OCI-LY7 (cell line): Measurements from ENCODE around the gene NEDD8. TPM values are rescaled to one million over a fixed set of nuclear protein-coding genes. Genes with fewer than 3 reads are reported as not detected.
A peak's percentile ranks its signal among the peaks of the same experiment; 100 is the strongest.

Experiments
- BruUV-seq: library from RNA; stranded (reverse); fragments of 400-500 nt; replicated peaks from 2 replicates; lab custom pipeline; 2021; lab: Mats Ljungman, UMichigan
- CTCF ChIA-PET: fragments of 300-600 bp; sonication (Branson Sonifier 250); formaldehyde crosslinking; loops from one replicate; lab custom pipeline; 2022; ENCODE audit warnings: antibody characterized with exemption; ENCODE audit not compliant: unreplicated experiment; lab: Charles Lee
- POLR2A ChIA-PET: fragments of 300-600 bp; sonication (Branson Sonifier 250); formaldehyde crosslinking; loops from one replicate; lab custom pipeline; 2022; ENCODE audit warnings: antibody characterized with exemption; lab: Charles Lee
- DNase-seq: peaks from one replicate; pipeline ENCODE4 v3.0.0-alpha.2; 2015; ENCODE audit warnings: low spot score
- H2AFZ ChIP-seq: fragments of 200-600 bp; sonication (generic), shearing (Covaris generic); 2 replicates; pipeline ENCODE4 v1.6.1; 2014; ENCODE audit warnings: mild to moderate bottlenecking, antibody characterized with exemption, low read length, moderate library complexity
- H3K27ac ChIP-seq: fragments of 200-600 bp; sonication (generic); 2 replicates; pipeline ENCODE4 v1.5.1; 2014; ENCODE audit warnings: mixed run types, low read depth, mild to moderate bottlenecking, moderate library complexity, low read length, inconsistent platforms; ENCODE audit not compliant: poor library complexity, severe bottlenecking
- H3K36me3 ChIP-seq: fragments of 200-600 bp; sonication (generic); 2 replicates; pipeline ENCODE4 v1.6.1; 2014; ENCODE audit warnings: mild to moderate bottlenecking, antibody characterized with exemption, low read length, moderate library complexity, mixed read lengths; ENCODE audit not compliant: insufficient read depth
- H3K4me1 ChIP-seq: fragments of 200-600 bp; sonication (generic); 2 replicates; pipeline ENCODE4 v1.5.1; 2014; ENCODE audit warnings: mild to moderate bottlenecking, low read length; ENCODE audit not compliant: insufficient read depth, poor library complexity, severe bottlenecking
- H3K4me2 ChIP-seq: fragments of 200-600 bp; sonication (generic); 2 replicates; pipeline ENCODE4 v1.6.1; 2014; ENCODE audit warnings: mild to moderate bottlenecking, low read length
- H3K4me3 ChIP-seq: fragments of 200-600 bp; sonication (generic); 2 replicates; pipeline ENCODE4 v1.5.1; 2014; ENCODE audit warnings: mild to moderate bottlenecking, low read depth, low read length; ENCODE audit not compliant: poor library complexity, severe bottlenecking
- H3K79me2 ChIP-seq: fragments of 200-600 bp; sonication (generic); 2 replicates; pipeline ENCODE4 v1.6.1; 2016; ENCODE audit warnings: low read depth, mild to moderate bottlenecking, low read length, moderate library complexity, mixed read lengths; ENCODE audit not compliant: insufficient read depth
- H3K9me2 ChIP-seq: fragments of 200-600 bp; sonication (generic); 2 replicates; pipeline ENCODE4 v1.6.1; 2016; ENCODE audit warnings: mild to moderate bottlenecking, low read length, mixed read lengths; ENCODE audit not compliant: insufficient read depth
- H3K9me3 ChIP-seq: fragments of 200-600 bp; sonication (generic); 2 replicates; pipeline ENCODE4 v1.6.1; 2014; ENCODE audit warnings: mild to moderate bottlenecking, mixed run types, low read length, mixed read lengths
- H4K20me1 ChIP-seq: fragments of 200-600 bp; sonication (generic); 2 replicates; pipeline ENCODE4 v1.6.1; 2014; ENCODE audit warnings: mild to moderate bottlenecking, antibody characterized with exemption, low read length, moderate library complexity, mixed read lengths; ENCODE audit not compliant: insufficient read depth
- CTCF ChIP-seq: fragments of 200-600 bp; sonication (generic); conservative IDR thresholded peaks from 2 replicates; pipeline ENCODE4 v1.5.1; 2014; ENCODE audit warnings: mild to moderate bottlenecking, antibody characterized with exemption, low read length, moderate library complexity, mixed read lengths
- EZH2phosphoT487 ChIP-seq: fragments of 200-600 bp; sonication (generic); IDR thresholded peaks from 2 replicates; pipeline ENCODE4 v1.6.1; 2018; ENCODE audit warnings: low read depth, borderline replicate concordance, mild to moderate bottlenecking, mixed run types, antibody characterized with exemption, low read length, moderate library complexity, mixed read lengths
- intact Hi-C: fragments of 100-400 bp; cut with micrococcal nuclease; formaldehyde crosslinking; loops from one replicate; pipeline ENCODE4 v1.10.0; 2022; ENCODE audit not compliant: unreplicated experiment
- total RNA-seq, 2 experiments: library from RNA; depleted of rRNA in 1 of 2; stranded (reverse); fragments of >200 nt in 1 of 2; shearing (Covaris generic) in 1 of 2; gene quantifications; 2 replicates each; pipeline ENCODE4 v1.2.3, GENCODE V29; 2014 to 2022

NEDD8 gene
- total RNA-seq, 2 experiments from 2014 or later: 167 to 174 TPM

GRCh38 chr14:24274101-24274543 is 42.0 kb upstream of the NEDD8 start:
- Histone ChIP-seq H3K36me3 (no peaks in the 10 kb centered on the region), H3K79me2 (no peaks in the 10 kb centered on the region), H3K4me2 (peak overlapping the region; percentile 51), H4K20me1 (no peaks in the 10 kb centered on the region), H3K9me3 (no peaks in the 10 kb centered on the region), H3K4me3 (peak overlapping the region; percentile 14), H2AFZ (peak overlapping the region; percentile 59), H3K27ac (peak overlapping the region; percentile 40), H3K9me2 (no peaks in the 10 kb centered on the region), H3K4me1 (peaks cover 45% of the 10 kb centered on the region)
- CTCF ChIA-PET: no interaction called here
- TF ChIP-seq CTCF: no peak
- no peak for TF ChIP-seq EZH2phosphoT487
- POLR2A ChIA-PET: interaction anchor here (0.7 to 1.6 kb wide), 6 partner anchors 13 to 101 kb away, joined by 3 to 7 read pairs (median 3); partner anchors contain the start of gene TINF2
- intact Hi-C loops: no loop called here
- peak; percentile 59 for DNase-seq
- BruUV-seq: no TSS peak

- H3K36me3 ChIP-seq: no peaks in the 10 kb centered on the region
- H3K79me2 ChIP-seq: no peaks in the 10 kb centered on the region
- peaks cover 43% of the 10 kb centered on the region for H3K4me1 ChIP-seq
- peak overlapping the region; percentile 51 for H3K4me2 ChIP-seq
- CTCF ChIA-PET: interaction anchor here (0.6 kb wide), 1 partner anchor 795 kb away, joined by 5 read pairs; no protein-coding TSS in a partner anchor
- TF ChIP-seq CTCF: peak; percentile 69
- TF ChIP-seq EZH2phosphoT487: no peak
- peak overlapping the region; percentile 14 for H3K4me3 ChIP-seq
- intact Hi-C loops: no loop called here
- peak overlapping the region; percentile 40 for H3K27ac ChIP-seq
- DNase-seq: peak; percentile 34
- BruUV-seq: no TSS peak
- H4K20me1 ChIP-seq: no peaks in the 10 kb centered on the region
- peak overlapping the region; percentile 59; the same call in 1 of the 2 replicates for H2AFZ ChIP-seq
- POLR2A ChIA-PET: interaction anchor here (0.7 to 1.6 kb wide), 8 partner anchors 12 to 100 kb away, joined by 3 to 7 read pairs (median 3); partner anchors contain the start of genes NFATC4 and TINF2
- no peaks in the 10 kb centered on the region for H3K9me2 ChIP-seq
- H3K9me3 ChIP-seq: no peaks in the 10 kb centered on the region
Measured at GRCh38 chr14:24273422-24273998, 41.3 kb upstream of the NEDD8 start.

- Histone ChIP-seq H3K36me3 (no peaks in the 10 kb centered on the region), H3K9me2 (no peaks in the 10 kb centered on the region), H3K9me3 (no peaks in the 10 kb centered on the region), H2AFZ (peak overlapping the region; percentile 68), H3K4me3 (peak overlapping the region; percentile 84), H3K4me2 (peak overlapping the region; percentile 82), H3K4me1 (peaks cover 43% of the 10 kb centered on the region), H3K79me2 (no peaks in the 10 kb centered on the region), H3K27ac (peak overlapping the region; percentile 84), H4K20me1 (no peaks in the 10 kb centered on the region)
- TF ChIP-seq EZH2phosphoT487 (no peak), CTCF (no peak)
- DNase-seq: no peak
- intact Hi-C loops: no loop called here
- no TSS peak for BruUV-seq
- POLR2A ChIA-PET: interaction anchor here (0.6 to 2.4 kb wide), 3 partner anchors 30 to 170 kb away, joined by 4 to 17 read pairs (median 4); partner anchors contain the start of genes SDR39U1 and TINF2
- CTCF ChIA-PET: interaction anchor here (0.6 to 1.9 kb wide), 2 partner anchors 30 to 36 kb away, joined by 3 to 8 read pairs; partner anchors contain the start of gene CIDEB
Measured at GRCh38 chr14:24272467-24272866, 40.3 kb upstream of the NEDD8 start.
